GM21367 (cell line): ENCODE measurements around the gene FOXP3.
"Not testable (repeated sequence)": the region's sequence is repeated elsewhere in the genome, so short reads cannot be mapped to it uniquely, and the experiment has no call there.

Experiments used
- ATAC-seq: cut with Tn5 transposase; IDR thresholded peaks from one replicate; pipeline ENCODE4 v1.9.1; 2021; ENCODE audit not compliant: unreplicated experiment

Gene FOXP3, protein sequence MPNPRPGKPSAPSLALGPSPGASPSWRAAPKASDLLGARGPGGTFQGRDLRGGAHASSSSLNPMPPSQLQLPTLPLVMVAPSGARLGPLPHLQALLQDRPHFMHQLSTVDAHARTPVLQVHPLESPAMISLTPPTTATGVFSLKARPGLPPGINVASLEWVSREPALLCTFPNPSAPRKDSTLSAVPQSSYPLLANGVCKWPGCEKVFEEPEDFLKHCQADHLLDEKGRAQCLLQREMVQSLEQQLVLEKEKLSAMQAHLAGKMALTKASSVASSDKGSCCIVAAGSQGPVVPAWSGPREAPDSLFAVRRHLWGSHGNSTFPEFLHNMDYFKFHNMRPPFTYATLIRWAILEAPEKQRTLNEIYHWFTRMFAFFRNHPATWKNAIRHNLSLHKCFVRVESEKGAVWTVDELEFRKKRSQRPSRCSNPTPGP

DNA sequence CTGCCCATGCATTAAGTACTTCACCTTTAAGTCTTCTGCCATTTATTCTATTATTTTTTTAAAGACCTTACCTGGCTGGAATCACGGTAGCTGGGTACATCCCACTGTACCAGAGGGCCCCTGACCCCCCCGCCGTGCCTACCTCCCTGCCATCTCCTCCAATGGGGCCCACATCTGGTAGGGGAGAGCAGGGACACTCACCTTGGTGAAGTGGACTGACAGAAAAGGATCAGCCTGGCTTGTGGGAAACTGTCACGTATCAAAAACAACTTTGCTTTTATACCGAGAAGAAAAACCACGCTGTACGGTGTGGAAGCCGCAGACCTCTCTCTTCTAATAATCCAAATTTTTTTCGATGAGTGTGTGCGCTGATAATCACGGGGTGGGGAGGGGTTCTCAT lies at the start of gene FOXP3:
Gene FOXP3 (minus strand): TSS at position 251 of the 400 bp plus-strand sequence. CDS start 6,205 bp downstream, outside the sequence.
- no peak for ATAC-seq

DNA sequence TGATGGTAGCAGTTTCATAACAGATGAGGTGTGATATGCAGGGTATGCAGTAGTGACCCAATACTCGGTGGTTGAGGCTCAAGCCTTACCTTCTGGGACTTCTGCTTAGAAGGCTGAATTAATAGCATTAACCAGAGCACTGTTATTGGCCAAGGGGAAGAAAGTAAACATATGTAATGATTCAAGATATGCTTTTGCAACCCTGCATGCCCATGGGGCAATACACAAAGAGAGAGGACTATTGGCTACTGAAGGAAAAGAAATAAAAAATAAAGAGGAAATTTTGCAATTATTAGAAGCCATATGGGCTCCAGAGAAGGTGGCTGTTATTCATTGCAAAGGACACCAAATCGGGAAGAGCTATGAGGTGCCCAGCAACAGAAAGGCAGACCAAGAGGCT lies 47.7 kb upstream of the FOXP3 start:
- ATAC-seq: no peak

DNA sequence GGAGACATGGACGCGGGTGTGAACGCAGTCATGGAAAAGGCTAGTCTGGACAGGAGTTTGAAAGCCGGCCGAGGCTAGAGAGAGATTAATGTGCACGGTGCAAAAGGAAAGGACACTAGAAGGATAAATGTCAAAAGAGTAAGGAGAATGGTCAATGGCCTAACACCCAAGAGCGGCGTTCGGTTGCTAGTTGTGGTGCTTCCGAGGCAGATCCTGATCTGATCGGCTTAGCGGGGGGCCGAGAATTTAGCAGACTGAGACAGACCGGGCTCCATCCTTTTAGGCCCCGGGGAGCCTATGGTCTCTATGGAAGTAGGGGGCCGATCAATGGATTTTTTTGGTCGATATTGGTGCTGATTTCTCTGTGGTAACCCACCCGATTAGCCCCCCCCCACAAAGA lies 45.9 kb upstream of the FOXP3 start:
- ATAC-seq: no peak

DNA sequence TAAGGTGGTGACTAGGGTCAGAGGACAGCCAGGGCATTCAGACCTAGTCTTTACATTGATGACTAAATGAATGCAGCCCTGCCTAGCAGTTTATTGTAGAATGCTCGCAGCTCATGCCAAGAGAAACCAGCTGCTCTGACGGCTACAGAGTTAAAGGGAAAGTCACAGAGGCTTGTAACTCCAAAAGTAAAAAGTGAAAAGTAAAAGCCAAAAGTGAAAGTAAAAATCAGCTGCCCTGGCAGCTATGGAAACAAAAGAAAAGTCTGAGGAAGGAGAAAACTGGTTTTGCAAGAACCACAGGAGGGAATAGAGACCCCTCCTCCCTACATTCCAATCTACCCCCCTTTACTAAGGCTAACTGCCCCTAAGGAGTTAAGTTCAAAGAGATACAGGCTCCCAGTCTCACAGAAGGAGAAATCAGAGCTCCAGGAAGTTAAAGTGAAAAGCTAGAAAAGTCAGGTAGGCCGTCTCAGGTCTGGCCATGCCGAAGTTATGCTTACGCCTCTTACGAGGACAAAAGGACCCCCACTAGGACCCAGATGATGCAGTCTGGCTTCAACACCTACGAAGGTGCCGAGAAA lies 45.0 kb upstream of the FOXP3 start:
- no peak for ATAC-seq

DNA sequence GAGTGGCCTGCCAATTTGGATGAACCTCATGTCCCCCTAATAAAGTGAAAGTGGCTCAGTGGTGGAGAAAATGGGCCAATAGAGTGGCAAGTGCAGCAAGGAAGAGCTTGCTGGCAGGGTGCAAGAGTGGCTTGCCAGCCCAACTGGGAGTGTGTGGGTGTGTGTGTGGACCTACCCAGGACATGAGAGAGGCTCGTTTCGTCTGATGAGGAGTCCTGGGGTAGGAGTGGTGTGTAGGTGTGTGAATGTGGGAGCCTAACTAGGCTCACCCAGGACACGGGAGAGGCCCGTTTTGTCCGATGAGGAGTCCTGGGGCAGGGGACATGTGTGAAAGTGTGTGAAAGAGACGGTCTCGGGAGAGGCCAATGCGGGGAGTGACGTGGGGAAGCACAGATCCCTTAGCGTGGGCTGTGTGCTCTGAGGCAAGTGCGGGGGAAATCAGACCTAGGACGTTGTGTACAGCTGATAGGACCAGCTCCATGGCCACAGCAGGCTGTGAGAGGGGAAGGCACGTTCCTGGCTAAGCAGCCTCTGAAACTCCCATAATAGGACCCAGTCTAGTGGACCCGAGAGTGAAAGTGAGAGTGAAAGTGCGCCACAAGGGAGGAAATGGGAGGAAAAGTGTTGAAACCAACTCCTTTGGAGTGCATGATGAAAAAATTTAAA lies 44.2 kb upstream of the FOXP3 start:
- ATAC-seq: no peak

DNA sequence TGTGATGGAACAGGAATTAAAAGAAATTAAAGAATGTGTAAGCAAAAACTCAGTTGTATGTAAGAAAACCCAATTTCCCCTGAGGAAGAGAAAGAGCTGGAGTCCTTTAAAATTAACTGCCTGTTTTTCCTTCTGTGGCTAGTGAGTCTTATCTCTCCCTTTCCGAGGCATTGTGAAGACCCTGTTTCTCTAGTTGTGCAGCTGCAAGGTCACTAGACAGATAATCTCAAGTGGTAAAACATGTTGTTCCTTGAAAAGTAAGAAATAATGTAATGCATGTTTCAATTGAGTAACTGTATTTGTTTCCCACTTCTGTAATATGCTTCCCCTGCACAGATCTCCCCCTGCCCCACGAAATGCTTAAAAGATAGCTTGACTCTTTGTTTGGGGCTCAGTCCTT lies 43.3 kb upstream of the FOXP3 start:
- ATAC-seq: not testable (repeated sequence)

DNA sequence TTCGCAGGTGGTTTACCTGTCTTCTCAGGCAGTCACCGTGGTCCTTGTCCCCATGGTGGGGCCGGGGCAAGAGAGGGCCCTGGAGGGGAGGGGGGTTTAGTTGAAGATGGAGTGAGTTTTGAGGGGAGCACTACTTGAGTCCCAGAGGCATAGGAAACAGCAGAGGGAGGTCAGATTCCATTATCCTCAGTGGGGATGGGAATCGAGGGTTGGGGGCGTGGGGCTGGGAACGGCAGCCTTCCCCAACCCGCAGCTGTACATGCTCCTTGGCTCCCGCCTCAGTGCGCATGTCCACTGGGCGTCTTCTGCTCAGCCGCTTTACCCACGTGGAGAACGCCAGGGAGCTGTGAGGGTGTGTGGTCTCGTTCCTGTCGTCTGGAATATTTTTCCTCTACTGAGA lies 38.8 kb upstream of the FOXP3 start, which contains the start of gene GAGE10:
Gene GAGE10 (plus strand): TSS at position 301 of the 400 bp plus-strand sequence. CDS start 1,214 bp downstream, outside the sequence.
- no peak for ATAC-seq

DNA sequence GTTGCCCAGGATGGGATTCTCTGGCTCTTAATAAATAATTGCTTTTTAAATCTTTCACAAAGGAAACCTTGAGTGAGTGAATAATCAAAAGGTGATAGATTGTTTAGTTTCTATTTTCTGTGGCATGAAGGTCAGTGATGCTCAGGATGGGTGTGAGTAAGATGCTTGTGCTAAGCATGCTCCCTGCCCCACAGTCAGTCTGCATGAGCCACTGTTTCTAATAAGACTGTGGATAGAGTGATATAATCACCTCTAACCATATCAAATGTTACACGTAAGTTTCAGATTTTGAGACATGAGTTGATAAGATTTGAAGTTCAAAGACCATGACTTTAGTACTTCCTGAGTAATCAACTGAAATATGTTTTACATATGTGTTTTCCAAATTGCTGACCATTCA lies 36.2 kb upstream of the FOXP3 start:
- ATAC-seq: no peak

DNA sequence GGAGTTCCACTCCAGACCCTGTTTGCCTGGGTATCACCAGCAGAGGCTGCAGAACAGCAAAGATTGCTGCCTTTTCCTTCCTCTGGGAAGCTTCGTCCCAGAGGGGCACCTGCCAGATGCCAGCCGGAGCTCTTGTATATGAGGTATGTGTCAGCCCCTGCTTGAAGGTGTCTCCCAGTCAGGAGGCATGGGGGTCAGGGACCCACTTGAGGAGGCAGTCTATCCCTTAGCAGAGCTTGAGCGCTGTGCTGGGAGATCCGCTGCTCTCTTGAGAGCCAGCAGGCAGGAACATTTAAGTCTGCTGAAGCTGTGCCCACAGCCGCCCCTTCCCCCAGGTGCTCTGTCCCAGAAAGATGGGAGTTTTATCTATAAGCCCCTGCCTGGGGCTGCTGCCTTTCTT lies 34.8 kb upstream of the FOXP3 start:
- ATAC-seq: not testable (repeated sequence)

DNA sequence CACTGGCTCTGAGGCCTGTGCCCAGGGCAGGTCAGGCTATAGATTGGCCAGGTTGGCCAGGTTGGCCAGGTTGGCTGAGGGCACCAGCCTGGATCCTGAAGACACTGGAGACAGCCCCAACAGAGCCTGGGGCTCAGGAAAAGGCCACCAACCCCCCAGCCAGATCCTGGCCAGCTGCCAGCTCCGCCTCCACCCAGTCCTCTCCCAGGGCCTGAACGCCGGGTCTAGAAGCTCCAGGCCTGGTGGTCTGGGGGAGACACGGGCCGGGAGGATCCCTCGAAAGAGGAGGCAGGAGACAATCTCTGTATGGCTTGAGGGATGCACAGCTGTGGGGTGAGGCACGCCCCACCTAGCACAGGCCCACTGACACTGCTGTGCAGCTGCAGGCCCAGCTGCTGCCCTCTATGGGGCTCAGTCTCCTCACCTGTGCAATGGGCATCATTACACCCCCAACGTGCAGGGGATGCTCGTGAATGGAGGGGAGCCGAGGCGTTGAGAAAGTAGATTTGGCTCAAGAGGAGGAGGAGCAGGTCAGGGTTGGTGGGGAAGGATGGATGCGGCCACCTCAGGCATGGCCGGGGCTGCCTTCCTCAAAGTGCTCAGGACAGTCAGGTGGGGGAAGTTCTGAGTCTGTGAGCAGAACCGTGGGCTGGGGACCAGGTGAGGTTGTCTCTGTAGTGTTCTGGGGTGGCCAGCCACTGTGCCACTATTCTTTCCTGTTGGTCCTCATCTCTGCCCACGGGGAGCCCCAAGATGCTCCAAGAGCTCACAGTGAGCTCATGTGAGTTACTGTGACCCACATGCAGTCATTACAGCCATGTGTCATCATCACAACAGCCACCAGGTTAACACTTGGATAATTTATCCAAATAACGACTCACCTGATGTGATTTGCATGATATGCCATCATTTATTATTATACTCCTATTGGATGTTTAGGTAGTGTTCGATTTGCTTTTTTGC lies 28.2 kb upstream of the FOXP3 start:
- ATAC-seq: no peak

DNA sequence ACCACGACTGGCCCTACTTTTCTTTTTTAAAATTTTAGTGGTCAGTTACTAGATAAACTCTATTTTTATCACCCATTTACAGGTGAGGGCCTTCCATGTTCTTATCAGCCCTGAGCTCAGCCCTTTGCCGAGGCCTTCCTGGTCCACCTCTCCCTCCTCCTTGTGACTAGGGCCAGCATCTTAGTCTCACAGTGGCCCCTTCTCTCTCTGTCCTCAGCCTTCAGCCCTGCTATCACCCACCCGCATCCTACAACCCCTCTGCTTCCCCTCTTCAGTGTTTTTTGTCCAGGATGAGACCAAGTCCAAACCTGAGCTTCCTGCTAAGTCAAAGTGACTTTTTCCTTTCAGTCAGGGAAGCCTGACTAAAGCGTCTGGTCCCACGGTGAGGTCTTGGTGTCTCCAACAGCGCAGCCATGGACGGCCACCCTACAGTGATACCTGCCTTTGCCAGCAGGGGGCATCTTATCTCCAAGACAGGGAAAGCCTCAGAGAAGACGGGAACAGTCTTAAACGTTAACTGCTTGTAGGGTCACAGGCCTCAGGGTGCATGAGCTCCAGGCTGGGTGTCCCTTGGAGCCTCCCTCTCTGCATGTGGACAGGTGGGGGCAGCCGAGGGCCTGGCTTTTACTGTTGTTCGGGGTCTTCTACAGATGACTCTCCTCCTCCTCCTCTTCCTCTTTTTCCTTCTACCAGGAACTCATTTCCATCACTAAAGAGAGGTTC lies 27.3 kb upstream of the FOXP3 start:
- ATAC-seq: no peak

DNA sequence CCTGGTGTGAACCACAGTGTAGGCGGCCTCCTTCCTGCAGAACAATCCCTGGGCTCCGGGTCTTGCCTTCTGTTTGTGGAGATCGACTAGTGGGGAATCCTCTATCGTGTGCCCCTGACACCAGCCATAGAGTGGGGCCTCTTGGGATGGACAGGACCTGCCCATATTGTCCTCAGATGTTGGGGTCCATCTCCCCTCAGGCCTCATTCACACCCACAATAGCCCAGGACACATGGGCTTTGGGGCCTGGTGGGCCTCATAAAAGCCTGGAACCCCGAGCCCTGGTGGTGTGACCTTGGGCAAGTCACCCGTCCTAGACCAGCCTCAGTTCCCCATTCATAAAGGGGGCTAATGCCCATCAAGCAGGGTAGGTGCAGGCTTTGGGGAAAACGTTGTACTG lies 25.7 kb upstream of the FOXP3 start:
- ATAC-seq: no peak

DNA sequence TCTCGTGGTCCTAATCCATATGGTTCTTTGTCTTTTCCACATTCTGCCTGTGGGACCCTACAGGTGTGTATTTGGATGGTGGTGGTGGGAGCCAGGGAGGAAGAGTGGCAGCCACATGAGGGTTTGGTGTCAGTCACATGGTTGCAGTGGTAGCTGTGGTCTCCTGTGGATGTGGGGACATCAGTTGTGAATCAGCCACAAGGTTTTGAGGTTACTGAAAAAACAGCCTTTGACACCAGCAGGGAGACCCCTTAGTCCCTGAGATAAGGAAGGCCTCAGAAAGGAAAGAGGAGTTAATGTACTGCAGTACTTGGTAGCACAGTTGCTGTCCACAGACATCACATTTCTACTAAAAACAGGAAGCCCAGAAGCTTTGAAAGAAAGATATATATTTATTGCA lies 23.2 kb upstream of the FOXP3 start:
- no peak for ATAC-seq

DNA sequence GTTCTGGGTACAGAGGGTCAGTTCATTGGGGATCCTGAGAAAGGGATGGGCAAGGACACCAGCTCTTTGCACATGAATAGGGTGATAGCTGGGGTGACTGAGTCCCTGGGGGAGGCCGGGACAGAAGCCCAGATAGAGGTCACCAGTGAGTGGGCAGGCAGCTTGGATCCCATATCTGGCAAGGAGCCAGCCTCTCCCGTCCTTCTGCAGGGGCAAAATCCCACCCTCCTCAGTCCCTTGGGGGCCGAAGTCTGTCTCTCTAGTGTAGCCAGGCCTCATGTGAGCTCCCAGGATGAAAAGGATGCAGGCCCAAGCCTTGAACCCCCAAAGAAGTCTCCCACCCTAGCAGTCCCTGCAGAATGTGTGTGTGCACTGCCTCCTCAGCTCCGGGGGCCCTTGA lies 22.1 kb upstream of the FOXP3 start:
- no peak for ATAC-seq

DNA sequence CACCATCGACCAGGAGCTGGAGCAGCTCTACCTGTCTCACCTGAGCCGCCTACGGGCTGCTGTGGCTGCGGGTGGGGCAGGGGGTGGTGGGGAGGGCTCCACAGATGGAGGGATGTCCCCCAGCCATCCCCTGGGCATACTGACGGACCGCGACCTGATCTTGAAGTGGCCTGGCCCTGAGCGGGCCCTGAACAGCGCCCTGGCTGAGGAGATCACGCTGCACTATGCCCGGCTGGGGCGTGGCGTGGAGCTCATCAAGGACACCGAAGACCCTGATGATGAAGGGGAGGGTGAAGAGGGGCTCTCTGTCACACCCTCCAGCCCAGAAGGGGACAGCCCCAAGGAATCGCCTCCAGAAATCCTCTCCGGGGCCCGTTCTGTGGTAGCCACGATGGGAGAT lies 21.6 kb upstream of the FOXP3 start:
- no peak for ATAC-seq

DNA sequence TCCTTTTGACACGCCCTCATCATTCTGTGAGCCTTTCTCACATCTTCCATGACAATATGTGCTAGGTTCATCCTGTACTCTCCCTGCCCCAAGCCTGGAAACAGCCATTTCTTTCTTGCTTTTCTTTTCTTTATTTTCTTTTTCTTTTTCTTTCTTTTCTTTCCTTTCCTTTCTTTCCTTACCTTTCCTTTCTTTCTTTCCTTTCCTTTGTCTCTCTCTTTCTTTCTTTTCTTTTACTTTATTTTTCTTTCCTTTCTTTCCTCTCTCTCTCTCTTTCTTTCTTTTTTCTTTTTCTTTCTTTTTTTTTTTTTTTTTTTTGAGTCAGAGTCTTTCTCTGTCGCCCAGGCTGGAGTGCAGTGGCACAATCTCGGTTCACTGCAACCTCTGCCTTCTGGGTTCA lies 19.7 kb upstream of the FOXP3 start:
- no peak for ATAC-seq

DNA sequence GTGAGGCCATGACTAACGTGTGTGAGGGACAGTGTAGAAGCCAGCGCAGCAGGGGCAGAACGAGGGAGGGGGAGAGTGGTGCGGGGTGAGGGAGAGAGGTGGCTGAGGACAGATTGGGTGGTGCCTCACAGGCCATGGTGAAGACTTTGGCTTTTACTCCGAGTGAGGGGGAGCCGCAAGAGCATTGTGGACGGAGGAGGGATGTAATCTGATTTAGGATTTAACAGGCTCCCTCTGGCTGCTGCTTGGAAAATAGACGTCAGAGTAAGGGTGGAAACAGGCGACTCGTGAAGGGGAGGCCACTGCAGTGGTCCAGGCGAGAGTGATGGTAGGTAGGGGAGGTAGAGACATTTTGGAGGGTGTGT lies 18.1 kb upstream of the FOXP3 start:
- ATAC-seq: no peak

DNA sequence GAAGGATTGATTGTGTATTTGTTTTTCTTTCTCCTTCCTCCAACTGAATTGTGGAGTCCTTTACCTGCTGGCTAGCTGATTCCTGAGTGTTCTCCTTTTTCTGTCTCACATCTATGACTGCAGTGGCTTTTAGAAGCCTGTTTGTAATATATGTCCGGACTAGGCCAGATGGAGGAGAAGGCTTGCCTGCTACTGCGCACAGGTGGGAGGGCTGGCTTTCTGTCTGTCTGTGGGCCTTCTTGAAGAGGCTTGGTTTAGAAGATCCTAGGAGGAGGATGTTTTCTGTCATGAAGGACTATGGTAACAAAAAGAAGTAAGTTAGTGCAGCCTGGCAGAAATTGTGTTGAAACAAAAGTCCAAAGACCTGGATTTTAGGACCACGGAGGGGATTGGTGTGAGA lies 13.6 kb upstream of the FOXP3 start:
- ATAC-seq: no peak

DNA sequence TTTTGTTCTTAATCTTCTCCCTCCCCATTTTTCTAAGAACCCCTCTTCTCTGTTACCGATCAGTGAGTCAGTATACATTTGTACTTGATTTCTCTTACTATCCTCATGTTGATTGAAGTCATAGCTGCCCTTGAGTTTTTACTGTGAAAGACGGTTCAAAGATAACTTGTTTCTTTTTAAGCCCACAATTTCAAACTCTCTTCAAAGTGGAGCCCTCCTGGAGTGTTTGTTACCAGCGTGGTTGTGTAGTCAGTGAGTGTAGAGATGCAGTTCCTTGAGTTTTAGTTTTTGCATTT lies 13.0 kb upstream of the FOXP3 start:
- ATAC-seq: no peak

DNA sequence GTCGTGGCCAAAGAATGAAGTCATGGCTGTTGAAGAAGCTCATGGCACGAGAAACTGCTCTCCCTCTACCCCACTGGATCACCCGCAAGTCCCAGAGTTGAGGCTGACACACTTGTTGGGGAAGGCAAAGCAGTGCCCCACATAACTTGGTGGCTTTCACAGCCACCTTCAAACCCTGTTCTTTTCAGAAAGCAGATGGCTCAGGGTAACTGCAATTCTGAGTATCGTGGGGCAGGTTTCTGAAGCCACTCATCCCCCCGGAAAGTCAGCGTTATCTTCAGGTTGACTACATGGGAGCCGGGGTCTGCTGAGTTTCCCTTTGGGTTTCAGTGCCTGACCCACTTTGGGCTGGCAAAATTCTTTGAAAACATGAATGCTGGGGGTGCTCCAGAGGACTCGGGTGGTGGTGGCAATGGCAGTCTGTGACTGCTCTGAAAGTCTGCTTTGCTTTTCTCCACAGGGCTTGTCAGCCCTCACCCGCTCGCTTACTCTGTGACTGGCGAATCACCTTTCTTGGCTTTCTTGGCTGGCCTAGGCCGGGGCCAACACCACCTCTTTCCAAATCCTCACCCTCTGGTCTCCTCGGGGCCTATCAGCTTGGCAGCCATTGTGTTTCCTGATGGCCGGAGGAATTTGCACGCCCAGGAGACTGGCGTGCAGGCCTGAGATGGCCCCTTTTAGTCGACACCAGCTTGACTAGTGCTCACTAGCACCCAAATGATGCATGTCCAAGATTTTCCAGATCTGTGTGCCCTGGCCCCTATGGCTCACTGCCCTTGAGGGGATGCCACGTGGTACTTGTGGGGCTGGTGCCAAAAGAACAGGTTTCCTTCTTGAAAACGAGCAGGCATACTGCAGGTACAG lies 12.4 kb upstream of the FOXP3 start:
- no peak for ATAC-seq
